IPS-15b (cell line): ENCODE data around the gene SLTM.
"Not testable (repeated sequence)": the region's sequence is repeated elsewhere in the genome, so short reads cannot be mapped to it uniquely, and the experiment has no call there.

Experiments
- H3K27me3 ChIP-seq: one replicate; pipeline ENCODE4 v1.6.1; 2013; ENCODE audit warnings: low read length; ENCODE audit not compliant: control insufficient read depth, insufficient read depth
- H3K36me3 ChIP-seq: one replicate; pipeline ENCODE4 v1.6.1; 2013; ENCODE audit warnings: low read length; ENCODE audit not compliant: control insufficient read depth, insufficient read depth
- H3K4me1 ChIP-seq: one replicate; pipeline ENCODE4 v1.6.1; 2013; ENCODE audit warnings: mild to moderate bottlenecking, low read length; ENCODE audit not compliant: control insufficient read depth, insufficient read depth
- H3K4me3 ChIP-seq: one replicate; pipeline ENCODE4 v1.5.1; 2013; ENCODE audit warnings: low read depth, low read length
- H3K9ac ChIP-seq: one replicate; pipeline ENCODE4 v1.6.1; 2013; ENCODE audit warnings: low read depth, mild to moderate bottlenecking, low read length
- H3K9me3 ChIP-seq: one replicate; pipeline ENCODE4 v1.6.1; 2013; ENCODE audit warnings: mild to moderate bottlenecking, low read length; ENCODE audit not compliant: control insufficient read depth, insufficient read depth

Gene SLTM

DNA sequence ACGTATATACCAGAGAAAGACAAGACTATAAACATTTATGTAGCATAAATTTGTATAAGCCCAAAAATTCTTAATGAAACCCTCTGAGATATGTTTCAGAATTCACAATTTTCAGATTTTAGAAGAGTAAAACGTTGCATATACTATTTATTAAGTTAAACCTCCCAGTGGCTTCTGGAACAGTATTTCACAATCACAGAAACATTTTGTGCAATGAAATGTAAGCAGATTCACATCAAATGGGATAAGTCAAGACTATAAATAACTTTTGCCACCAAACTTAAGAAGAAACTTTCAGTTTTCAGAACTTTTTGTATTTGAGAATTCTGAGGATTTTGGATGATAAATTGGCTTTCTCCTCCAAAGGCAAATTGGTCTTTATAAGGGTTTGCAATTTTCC lies 9.2 kb downstream of the SLTM start:
- Histone ChIP-seq H3K9ac (no peak overlapping the region), H3K9me3 (no peaks in the 10 kb centered on the region), H3K4me1 (peaks cover 6% of the 10 kb centered on the region), H3K27me3 (no peaks in the 10 kb centered on the region), H3K36me3 (no peaks in the 10 kb centered on the region), H3K4me3 (no peak overlapping the region)

DNA sequence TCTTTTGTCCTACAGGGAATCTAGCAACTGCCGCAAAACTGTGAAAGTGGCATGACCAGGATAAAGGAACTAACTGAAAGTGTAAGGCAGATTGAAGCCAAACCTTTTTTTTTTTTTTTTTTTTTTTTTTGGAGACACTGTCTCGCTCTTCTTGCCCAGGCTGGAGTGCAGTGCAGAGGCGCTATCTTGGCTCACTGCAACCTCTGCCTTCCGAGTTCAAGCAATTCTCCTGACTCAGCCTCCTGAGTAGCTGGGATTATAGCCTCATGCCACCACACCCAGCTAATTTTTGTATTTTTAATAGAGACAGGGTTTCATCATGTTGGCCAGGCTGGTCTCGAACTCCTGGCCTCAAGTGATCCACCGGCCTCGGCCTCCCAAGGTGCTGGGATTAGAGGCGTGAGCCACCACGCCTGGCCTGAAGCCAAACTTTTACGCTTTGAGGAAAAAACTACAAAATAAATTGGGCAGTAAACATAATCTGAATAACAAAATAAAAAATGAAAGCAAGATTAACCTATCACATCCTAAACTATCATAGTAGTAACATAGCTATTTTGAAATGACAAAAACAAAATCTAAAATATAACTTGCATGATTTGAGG lies 9.7 kb downstream of the SLTM start:
- Histone ChIP-seq H3K9me3 (no peaks in the 10 kb centered on the region), H3K36me3 (no peaks in the 10 kb centered on the region), H3K4me1 (peaks cover 6% of the 10 kb centered on the region), H3K4me3 (no peak overlapping the region), H3K9ac (no peak overlapping the region), H3K27me3 (no peaks in the 10 kb centered on the region)

DNA sequence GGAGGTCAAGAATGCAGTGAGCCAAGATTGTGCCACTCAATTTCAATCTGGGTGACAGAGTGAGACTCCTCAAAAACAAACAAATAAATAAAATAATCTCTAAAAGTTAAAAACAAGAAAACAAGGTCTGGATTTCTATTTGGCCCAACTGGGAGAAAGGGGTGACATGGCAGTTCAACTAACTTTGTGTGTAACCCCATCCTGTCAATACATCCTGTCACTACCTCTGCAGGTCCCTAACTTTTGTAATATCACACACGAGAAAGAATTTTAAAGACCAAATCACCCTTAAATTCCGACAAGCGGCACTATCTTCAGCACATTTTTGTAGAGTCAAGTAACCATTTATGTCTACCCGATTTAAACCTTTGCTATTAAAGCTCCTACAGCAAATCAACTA lies 10.2 kb downstream of the SLTM start:
- Histone ChIP-seq H3K36me3 (no peaks in the 10 kb centered on the region), H3K9ac (no peak overlapping the region), H3K27me3 (no peaks in the 10 kb centered on the region), H3K4me3 (no peak overlapping the region), H3K4me1 (peaks cover 6% of the 10 kb centered on the region), H3K9me3 (no peaks in the 10 kb centered on the region)

DNA sequence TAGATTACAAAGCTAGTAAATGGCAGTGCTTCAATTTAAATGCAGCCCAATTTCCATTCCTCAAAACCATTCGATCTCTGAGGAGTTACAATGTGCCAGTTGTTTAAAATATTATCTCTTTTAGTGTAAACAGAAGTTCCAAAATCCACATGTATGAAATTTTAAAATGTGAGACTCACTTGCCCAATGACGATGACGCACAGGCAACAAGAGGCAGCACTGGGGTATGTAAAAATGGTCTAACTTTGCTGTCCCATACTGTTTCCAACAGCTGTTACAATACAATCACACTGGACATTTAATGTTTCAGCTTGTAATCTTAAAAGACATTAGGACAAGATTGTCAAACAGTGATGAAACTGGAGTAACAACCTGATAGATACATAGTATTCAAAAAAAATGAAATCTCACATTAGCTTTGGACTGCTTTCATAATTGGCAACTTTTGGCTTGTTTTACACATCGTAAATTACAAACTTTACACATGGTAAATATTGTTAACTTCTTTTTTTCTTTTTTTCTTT lies 12.2 kb downstream of the SLTM start:
- Histone ChIP-seq H3K4me1 (peaks cover 3% of the 10 kb centered on the region), H3K9ac (no peak overlapping the region), H3K9me3 (no peaks in the 10 kb centered on the region), H3K4me3 (no peak overlapping the region), H3K27me3 (no peaks in the 10 kb centered on the region), H3K36me3 (no peaks in the 10 kb centered on the region)

DNA sequence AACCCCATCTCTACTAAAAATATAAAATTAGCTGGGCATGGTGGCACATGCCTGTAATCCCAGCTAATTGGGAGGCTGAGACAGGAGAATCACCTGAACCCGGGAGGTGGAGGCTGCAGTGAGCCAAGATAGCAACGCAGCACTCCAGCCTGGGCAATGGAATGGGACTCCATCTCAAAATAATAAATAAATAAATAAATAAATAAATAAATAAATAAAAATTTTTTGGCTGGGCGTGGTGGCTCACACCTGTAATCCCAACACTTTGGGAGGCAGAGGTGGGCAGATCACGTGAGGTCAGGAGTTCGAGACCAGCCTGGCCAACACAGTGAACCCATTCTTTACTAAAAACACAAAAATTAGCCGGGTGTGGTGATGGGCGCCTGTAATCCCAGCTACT lies 13.0 kb downstream of the SLTM start:
- not testable (repeated sequence) for H3K4me1 ChIP-seq, H3K36me3 ChIP-seq

DNA sequence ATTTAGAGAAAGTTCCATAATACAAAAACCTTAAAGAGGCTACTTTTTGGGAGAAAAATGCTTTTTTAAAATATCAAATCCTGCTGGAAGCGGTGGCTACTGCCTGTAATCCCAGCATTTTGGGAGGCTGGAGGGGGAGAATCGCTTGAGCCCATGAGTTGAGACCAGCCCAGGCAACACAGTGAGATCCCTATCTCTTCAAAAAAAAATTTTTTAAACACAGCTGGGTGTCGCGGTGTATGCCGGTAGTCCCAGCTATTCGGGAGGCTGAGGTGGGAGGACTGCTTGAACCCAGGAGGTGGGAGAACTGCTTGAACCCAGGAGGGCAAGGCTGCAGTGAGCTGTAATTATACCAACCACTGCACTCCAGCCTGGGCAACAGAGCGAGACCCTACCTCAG lies 14.2 kb downstream of the SLTM start:
- peaks cover 6% of the 10 kb centered on the region for H3K36me3 ChIP-seq
- no peaks in the 10 kb centered on the region for H3K9me3 ChIP-seq
- no peaks in the 10 kb centered on the region for H3K27me3 ChIP-seq
- H3K4me3 ChIP-seq: no peak overlapping the region
- peaks cover 3% of the 10 kb centered on the region for H3K4me1 ChIP-seq
- no peak overlapping the region for H3K9ac ChIP-seq

More for the DNA sequence above, 13.0 kb downstream of the SLTM start:
- not testable (repeated sequence) for H3K4me3 ChIP-seq, H3K27me3 ChIP-seq, H3K9ac ChIP-seq, H3K9me3 ChIP-seq

DNA sequence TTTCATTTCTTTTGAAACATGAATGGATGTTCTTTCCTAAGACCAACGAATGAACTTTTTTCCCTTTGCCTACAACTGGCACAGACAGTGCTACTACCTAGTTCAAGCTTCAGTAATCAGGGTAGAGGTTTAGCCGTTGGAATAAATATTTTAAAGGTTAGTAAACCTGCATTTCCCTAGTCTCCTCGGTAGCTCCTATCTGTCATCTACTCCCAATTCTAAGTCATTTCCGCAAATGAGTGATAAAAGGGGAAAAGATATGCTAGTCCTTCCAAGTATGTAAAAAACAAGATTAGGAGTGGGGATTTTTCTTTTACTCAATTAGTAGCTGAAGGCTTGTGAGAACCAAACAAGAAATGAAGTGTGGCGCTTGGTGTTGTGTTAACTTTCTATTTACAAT lies 15.2 kb downstream of the SLTM start:
- no peaks in the 10 kb centered on the region for H3K27me3 ChIP-seq
- peaks cover under 1% of the 10 kb centered on the region for H3K4me1 ChIP-seq
- H3K9ac ChIP-seq: no peak overlapping the region

DNA sequence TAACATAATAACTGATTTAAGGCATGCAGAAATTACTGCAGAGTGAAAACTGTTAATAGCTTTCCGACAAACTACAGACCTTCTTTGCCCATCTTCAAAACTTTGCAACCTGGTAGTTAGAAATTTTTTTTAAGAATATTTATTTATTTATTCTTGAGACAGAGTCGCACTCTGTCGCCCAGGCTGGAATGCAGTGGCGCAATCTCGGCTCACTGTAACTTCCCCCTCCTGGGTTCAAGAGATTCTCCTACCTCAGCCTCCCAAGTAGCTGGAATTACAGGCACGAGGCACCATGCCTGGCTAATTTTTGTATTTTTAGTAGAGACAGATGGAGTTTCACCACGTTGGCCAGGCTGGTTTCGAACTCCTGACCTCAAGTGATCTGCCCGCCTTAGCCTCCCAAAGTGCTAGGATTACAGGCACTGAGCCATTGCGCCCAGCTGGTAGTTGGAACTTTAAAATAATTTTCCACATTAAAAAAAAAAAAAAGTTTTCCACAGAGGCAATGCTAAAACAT lies 15.8 kb downstream of the SLTM start:
- H3K4me3 ChIP-seq, H3K9ac ChIP-seq, H3K4me1 ChIP-seq, H3K9me3 ChIP-seq, H3K36me3 ChIP-seq, H3K27me3 ChIP-seq: not testable (repeated sequence)

More for the DNA sequence above, 15.2 kb downstream of the SLTM start:
- Histone ChIP-seq H3K4me3 (no peak overlapping the region), H3K9me3 (no peaks in the 10 kb centered on the region), H3K36me3 (peaks cover 8% of the 10 kb centered on the region)

DNA sequence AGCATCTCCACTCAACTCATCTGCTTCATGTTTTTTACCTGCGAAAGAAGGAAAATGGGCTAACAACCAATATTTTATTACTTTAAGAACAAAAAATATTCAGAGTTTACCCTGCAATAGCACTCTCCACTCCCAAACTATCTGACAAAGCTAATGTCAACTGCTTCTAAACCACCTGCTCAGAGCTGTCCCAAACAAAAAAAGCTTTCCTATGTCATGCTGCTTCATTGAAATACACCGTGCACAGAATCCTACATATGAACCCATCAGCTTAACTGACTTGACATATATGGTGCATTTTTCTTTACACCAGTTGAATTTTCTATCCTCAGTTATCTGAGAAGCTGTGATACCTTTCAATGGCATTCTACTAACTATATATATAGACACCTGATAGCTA lies 16.5 kb downstream of the SLTM start:
- peaks cover 8% of the 10 kb centered on the region for H3K36me3 ChIP-seq
- no peaks in the 10 kb centered on the region for H3K27me3 ChIP-seq
- no peaks in the 10 kb centered on the region for H3K9me3 ChIP-seq
- H3K4me3 ChIP-seq: no peak overlapping the region
- H3K4me1 ChIP-seq: no peaks in the 10 kb centered on the region
- H3K9ac ChIP-seq: no peak overlapping the region

DNA sequence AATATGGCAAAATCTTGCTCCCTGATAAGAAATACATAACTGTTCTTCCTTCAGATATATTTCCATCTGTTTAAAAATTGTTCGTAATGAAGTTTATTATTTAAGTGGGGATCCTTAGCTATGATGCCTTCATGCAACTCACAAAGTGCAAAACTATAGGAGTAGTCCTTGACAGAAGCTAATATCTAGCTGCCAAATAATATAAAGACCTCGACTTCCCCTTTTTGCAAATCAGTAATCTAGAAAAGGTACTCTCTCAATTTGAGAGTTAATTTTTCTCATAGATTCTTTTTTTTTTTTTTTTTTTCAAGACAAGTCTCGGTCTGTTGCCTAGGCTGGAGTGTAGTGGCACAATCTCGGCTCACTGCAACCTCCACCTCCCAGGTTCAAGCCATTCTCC lies 23.0 kb downstream of the SLTM start:
- Histone ChIP-seq H3K4me3 (no peak overlapping the region), H3K36me3 (peaks cover 10% of the 10 kb centered on the region), H3K9me3 (no peaks in the 10 kb centered on the region), H3K4me1 (peaks cover 2% of the 10 kb centered on the region), H3K9ac (no peak overlapping the region), H3K27me3 (no peaks in the 10 kb centered on the region)

DNA sequence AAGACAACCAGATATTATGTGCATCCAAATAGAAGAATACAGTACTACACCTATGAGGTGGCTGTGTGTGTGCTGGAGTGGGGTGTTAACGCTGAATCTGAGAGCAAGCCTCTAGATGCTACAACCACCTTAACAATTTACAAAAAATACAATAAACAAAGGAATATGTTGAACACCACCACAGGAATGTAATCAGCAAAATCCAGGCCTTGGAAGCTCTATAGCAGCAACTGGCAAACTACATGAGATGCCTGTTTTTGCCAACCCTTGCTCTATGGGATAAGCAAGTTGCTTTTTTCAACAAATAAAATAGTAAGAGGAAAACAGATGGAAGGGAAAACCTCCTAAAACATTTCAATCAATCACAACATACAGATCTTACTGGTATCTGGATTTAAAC lies 23.9 kb downstream of the SLTM start:
- Histone ChIP-seq H3K36me3 (peaks cover 7% of the 10 kb centered on the region), H3K9me3 (no peaks in the 10 kb centered on the region), H3K9ac (no peak overlapping the region), H3K4me3 (no peak overlapping the region), H3K4me1 (peaks cover 2% of the 10 kb centered on the region), H3K27me3 (no peaks in the 10 kb centered on the region)

DNA sequence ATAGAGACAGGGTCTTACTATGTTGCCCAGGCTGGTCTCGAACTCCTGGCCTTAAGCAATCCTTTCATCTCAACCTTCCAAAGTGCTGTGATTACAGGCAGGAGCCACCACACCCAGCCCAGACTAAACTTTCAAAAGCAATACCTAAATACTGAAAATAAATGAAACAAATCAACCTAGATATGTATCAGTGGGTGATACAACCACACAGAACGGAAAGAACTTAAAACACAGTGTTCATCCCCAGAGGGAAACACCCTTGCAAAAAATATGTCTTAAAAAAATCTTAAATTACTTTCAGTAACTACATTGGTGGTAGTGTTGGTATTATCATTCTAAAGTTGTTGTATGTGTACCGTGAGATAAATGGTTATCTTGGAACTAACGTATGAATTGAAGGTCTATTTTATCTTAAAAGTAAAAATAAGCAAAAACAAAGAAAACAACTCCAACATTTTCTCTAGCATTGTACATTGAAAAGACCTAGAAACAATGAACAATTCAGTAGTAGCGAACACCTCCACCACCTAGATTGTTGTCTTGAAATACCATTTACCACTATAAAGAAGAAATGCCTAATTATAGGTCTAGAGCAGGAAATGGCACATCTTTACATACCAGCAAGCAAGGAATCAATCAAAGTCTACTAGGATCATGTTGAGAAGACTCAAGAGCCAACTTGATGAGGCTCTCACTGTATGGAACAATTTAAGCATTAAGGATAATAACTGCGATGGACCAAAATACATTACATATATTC lies 24.7 kb downstream of the SLTM start:
- Histone ChIP-seq H3K4me1 (peaks cover 2% of the 10 kb centered on the region), H3K9ac (no peak overlapping the region), H3K4me3 (no peak overlapping the region), H3K36me3 (peaks cover 3% of the 10 kb centered on the region), H3K9me3 (no peaks in the 10 kb centered on the region), H3K27me3 (no peaks in the 10 kb centered on the region)
